Mesodermal cell (in vitro differentiated cells): ENCODE data around the gene PLEKHM2.

Experiments
- H3K27ac ChIP-seq: 2 replicates; pipeline ENCODE4 v1.7.0; 2013; ENCODE audit warnings: mild to moderate bottlenecking, low read depth, low read length, moderate library complexity; ENCODE audit not compliant: severe bottlenecking
- H3K36me3 ChIP-seq: 2 replicates; pipeline ENCODE4 v1.7.1; 2013; ENCODE audit warnings: mild to moderate bottlenecking, low read length, moderate library complexity; ENCODE audit not compliant: control insufficient read depth, insufficient read depth
- H3K4me1 ChIP-seq: one replicate; pipeline ENCODE4 v1.7.1; 2013; ENCODE audit warnings: mild to moderate bottlenecking, low read length; ENCODE audit not compliant: insufficient read depth, control insufficient read depth, poor library complexity, severe bottlenecking
- H3K4me3 ChIP-seq: 2 replicates; pipeline ENCODE4 v1.7.0; 2013; ENCODE audit warnings: low read length, control low read depth, mild to moderate bottlenecking; ENCODE audit not compliant: insufficient read depth, poor library complexity, severe bottlenecking; ENCODE audit errors: extremely low read depth
- H3K9me3 ChIP-seq: 2 replicates; pipeline ENCODE4 v1.7.1; 2013; ENCODE audit warnings: mild to moderate bottlenecking, low read length, moderate library complexity; ENCODE audit not compliant: control insufficient read depth
- WGBS, 2 experiments: methylation state at CpG; one replicate each; pipeline ENCODE4 v1.1.5; 2013; ENCODE audit warnings: missing lambda C conversion rate in 2 of 2; ENCODE audit not compliant: insufficient coverage in 2 of 2; 5-methylcytosine and 5-hydroxymethylcytosine counted together

The PLEKHM2 gene

DNA sequence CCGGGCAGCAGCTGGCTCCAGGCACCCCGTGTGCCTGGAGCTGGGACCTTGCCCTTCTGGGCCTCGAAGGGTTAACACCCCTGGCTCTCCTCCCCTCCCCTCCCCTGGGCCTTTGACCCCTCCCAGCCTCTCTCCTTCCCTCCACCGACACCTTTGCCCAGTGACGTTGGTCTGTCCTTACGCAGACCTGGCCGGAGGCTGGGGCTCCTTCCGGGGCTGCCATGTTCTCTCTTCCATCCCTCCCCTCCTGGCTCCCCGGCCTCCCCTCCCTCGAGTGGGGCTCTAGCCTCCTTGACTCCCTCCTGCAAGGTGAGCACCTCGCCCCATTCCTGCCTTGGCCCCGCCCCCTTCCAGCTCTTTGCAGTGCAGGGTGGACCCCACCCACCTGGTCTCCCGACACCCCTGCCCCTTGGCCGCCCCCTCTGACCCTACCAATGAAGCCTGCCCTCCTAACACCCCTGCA, 58.2 kb downstream of the PLEKHM2 start, which contains the start of gene TMEM82:
TMEM82 (plus strand) TSS at position 161 of the 463 bp plus-strand sequence; CDS start at position 222, 61 bp downstream.
- H3K27ac ChIP-seq, result no peak within 1 kb of the TSS
- H3K4me3 ChIP-seq, result no peak within 1 kb of the TSS
- no peaks in the 10 kb centered on the region for H3K9me3 ChIP-seq
- WGBS, 2 experiments, result 43 to 49% methylated on average over 8 to 14 of the region's 14 CpGs
- H3K36me3 ChIP-seq, result no peaks in the 10 kb centered on the region
- no peaks in the 10 kb centered on the region for H3K4me1 ChIP-seq

- Histone ChIP-seq H3K27ac (no peak overlapping the region), H3K9me3 (no peaks in the 10 kb centered on the region), H3K4me3 (no peak overlapping the region), H3K36me3 (no peaks in the 10 kb centered on the region), H3K4me1 (peaks cover 5% of the 10 kb centered on the region)
- 91 to 93% methylated on average over 21 to 30 of the region's 30 CpGs for WGBS, 2 experiments
Measured at GRCh38 chr1:15744122-15744679, 60.1 kb downstream of the PLEKHM2 start.

DNA sequence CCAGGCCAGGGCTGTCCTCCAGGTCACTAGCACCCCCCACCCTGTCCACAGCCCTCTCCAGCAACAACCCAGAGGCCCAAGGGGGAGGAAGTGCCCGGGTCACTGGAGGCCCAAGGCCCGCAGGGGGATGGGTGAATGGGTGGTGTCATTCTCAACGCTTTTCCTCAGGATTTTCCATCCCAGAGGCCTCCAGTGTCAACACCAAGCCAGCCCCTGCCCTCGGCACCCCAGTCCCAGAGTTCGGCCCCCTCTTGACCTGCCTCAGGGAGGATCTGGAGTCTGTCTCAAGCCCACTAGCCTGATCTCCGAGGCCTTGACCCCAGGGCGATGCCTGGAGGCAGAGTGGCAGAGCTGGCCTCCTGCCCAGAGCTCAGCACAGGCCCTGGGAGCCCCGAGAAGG, 63.3 kb downstream of the PLEKHM2 start:
- 89 to 92% methylated on average over 4 to 5 of the region's 8 CpGs for whole genome bisulfite sequencing, 2 experiments
- Histone ChIP-seq H3K27ac (no peak overlapping the region), H3K9me3 (no peaks in the 10 kb centered on the region), H3K36me3 (no peaks in the 10 kb centered on the region), H3K4me1 (peaks cover 16% of the 10 kb centered on the region), H3K4me3 (no peak overlapping the region)

GRCh38 chr1:15748264-15748663, 64.1 kb downstream of the PLEKHM2 start:
- no peak overlapping the region for H3K4me3 ChIP-seq
- H3K36me3 ChIP-seq, result no peaks in the 10 kb centered on the region
- peaks cover 16% of the 10 kb centered on the region for H3K4me1 ChIP-seq
- H3K9me3 ChIP-seq, result no peaks in the 10 kb centered on the region
- H3K27ac ChIP-seq, result no peak overlapping the region
- 90 to 91% methylated on average over 3 to 5 of the region's 5 CpGs for WGBS, 2 experiments

DNA sequence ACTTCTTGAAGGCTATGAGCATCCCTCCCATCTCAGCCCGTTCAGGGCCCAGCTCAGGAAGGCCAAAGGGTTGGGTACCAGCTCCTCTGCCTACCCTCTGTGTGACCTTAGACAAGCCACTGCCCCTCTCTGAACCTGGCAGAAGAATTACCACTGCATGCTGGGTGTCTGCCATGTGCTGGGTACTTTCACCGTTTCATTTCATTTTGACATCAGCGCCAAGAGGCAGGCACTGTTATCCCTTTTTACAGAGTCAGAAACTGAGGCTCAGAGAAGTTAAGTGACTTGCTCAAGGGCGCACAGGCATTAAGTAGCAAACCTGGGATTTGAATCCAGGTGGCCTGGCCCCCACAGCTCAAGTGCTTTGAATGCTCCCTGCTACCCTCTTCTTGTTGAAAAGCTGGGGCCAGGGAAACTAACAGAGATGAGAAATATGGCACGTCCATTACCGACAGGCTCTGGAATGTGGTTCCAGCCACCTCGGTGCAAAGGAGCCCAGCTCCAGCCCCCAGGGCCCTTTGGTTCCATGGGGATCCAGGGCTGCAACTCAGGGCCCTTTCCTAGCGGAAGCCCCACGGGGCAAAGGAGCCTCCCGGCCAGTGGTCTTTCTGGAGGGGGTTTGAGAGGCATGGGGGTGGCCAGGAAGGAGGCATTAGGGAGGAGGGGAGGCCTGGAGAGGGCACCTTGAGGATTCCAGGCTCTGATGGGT, 64.7 kb downstream of the PLEKHM2 start:
- Histone ChIP-seq H3K36me3 (no peaks in the 10 kb centered on the region), H3K27ac (no peak overlapping the region), H3K9me3 (no peaks in the 10 kb centered on the region), H3K4me1 (peaks cover 16% of the 10 kb centered on the region), H3K4me3 (no peak overlapping the region)
- 88 to 92% methylated on average over 6 to 7 of the region's 10 CpGs for WGBS, 2 experiments

GRCh38 chr1:15749399-15750291, 65.5 kb downstream of the PLEKHM2 start:
- no peaks in the 10 kb centered on the region for H3K36me3 ChIP-seq
- peaks cover 16% of the 10 kb centered on the region for H3K4me1 ChIP-seq
- H3K4me3 ChIP-seq, result no peak overlapping the region
- no peaks in the 10 kb centered on the region for H3K9me3 ChIP-seq
- 80 to 83% methylated on average over 14 to 18 of the region's 19 CpGs for WGBS, 2 experiments
- no peak overlapping the region for H3K27ac ChIP-seq

GRCh38 chr1:15750924-15751323, 66.8 kb downstream of the PLEKHM2 start:
- Histone ChIP-seq H3K27ac (no peak overlapping the region), H3K4me1 (peaks cover 16% of the 10 kb centered on the region), H3K36me3 (no peaks in the 10 kb centered on the region), H3K4me3 (no peak overlapping the region), H3K9me3 (no peaks in the 10 kb centered on the region)
- WGBS, 2 experiments, result 88 to 93% methylated on average over 9 to 10 of the region's 12 CpGs

- Histone ChIP-seq H3K4me3 (no peak overlapping the region), H3K9me3 (no peaks in the 10 kb centered on the region), H3K36me3 (no peaks in the 10 kb centered on the region), H3K27ac (no peak overlapping the region), H3K4me1 (peaks cover 18% of the 10 kb centered on the region)
- 91 to 92% methylated on average over 10 of the region's 10 CpGs for WGBS, 2 experiments
Measured at GRCh38 chr1:15751717-15752116, 67.6 kb downstream of the PLEKHM2 start.

- Histone ChIP-seq H3K36me3 (no peaks in the 10 kb centered on the region), H3K27ac (no peak overlapping the region), H3K9me3 (no peaks in the 10 kb centered on the region), H3K4me3 (no peak overlapping the region), H3K4me1 (peaks cover 29% of the 10 kb centered on the region)
- WGBS, 2 experiments, result 95 to 97% methylated on average over 9 of the region's 10 CpGs
Measured at GRCh38 chr1:15753776-15754175, 69.7 kb downstream of the PLEKHM2 start.

DNA sequence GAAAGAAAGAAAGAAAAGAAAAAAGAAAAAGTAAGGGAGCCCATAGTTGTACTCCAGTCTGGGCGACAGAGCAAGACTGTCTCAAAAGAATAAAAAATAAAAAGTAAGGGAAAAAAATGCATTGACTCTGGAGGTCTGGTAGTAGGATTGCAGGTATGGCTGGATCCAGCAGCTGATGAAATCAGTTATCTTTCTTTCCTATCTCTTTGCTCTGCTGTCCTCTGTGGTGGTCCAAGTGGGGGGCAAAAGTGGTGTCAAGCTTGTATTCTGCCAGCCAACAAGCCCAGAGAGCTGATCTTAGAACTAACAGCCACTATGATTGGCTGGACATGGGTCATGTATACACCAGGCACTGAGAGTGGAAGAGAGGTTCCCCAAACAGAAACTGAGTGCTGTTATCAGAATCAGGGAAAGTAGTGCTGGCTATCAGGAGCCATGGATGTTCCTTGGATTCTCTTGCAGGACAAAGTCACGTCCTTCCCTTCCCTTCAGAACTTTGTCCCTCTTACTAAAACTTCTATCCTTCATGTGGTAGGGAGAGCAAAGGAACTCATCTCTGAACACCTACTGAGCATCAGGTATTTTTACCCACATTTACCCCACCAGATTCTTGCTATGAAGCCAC, 71.0 kb downstream of the PLEKHM2 start:
- Histone ChIP-seq H3K9me3 (no peaks in the 10 kb centered on the region), H3K4me3 (no peak overlapping the region), H3K36me3 (no peaks in the 10 kb centered on the region), H3K27ac (no peak overlapping the region), H3K4me1 (peaks cover 15% of the 10 kb centered on the region)
- 80 to 100% methylated on average over 1 of the region's 2 CpGs for WGBS, 2 experiments
